Measurements from ENCODE around the gene CLDN4.

CLDN4 gene

GRCh38 chr7:73827567-73828106 lies 3.2 kb upstream of the CLDN4 start:
- DNase-seq (ENCODE audit: low read depth): peak; percentile 100
- H3K4me3 ChIP-seq (ENCODE audit: low read depth, low read length): no peak overlapping the region; the same call in 1 of the 2 replicates
- TF ChIP-seq, protein P1, sequence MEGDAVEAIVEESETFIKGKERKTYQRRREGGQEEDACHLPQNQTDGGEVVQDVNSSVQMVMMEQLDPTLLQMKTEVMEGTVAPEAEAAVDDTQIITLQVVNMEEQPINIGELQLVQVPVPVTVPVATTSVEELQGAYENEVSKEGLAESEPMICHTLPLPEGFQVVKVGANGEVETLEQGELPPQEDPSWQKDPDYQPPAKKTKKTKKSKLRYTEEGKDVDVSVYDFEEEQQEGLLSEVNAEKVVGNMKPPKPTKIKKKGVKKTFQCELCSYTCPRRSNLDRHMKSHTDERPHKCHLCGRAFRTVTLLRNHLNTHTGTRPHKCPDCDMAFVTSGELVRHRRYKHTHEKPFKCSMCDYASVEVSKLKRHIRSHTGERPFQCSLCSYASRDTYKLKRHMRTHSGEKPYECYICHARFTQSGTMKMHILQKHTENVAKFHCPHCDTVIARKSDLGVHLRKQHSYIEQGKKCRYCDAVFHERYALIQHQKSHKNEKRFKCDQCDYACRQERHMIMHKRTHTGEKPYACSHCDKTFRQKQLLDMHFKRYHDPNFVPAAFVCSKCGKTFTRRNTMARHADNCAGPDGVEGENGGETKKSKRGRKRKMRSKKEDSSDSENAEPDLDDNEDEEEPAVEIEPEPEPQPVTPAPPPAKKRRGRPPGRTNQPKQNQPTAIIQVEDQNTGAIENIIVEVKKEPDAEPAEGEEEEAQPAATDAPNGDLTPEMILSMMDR (IDR thresholded peaks at IDR 0.05; ENCODE audit: control insufficient read depth, extremely low read depth, insufficient read depth): no peak

DNA sequence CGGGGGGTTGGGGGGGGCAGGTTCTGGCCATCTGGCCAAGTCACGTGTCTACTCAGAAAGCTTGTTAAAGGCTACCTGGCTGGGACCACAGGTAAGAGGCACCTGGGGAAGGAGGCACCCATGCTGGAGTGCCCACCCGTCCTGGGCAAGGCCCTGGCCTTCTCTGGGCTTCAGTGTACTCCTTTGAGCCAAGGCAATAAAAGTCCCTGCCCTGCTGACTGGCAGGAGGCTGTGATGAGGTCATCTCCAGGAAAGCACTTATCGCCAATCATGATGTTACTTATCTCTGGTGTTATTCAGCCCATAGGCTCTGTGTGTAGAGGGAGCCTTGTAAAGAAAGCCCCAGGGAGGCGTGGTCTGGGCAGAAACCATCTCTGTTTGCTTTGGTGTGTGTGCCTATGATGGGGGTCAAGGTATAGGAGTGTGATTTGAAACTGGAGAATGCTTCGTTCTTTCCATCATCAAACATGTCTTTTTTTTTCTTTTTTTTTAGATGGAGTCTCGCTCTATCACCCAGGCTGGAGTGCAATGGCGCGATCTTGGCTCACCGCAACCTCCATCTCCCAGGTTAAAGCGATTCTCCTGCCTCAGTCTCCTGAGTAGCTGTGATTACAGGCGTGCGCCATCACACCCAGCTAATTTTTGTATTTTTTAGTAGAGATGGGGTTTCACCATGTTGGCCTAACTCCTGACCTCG lies 2.5 kb upstream of the CLDN4 start:
- H3K4me3 ChIP-seq (ENCODE audit: low read depth, low read length): peak overlapping the region; percentile 23; the same call in 1 of the 2 replicates
- TF ChIP-seq, protein P1 (IDR thresholded peaks at IDR 0.05; ENCODE audit: control insufficient read depth, extremely low read depth, insufficient read depth): no peak
- DNase-seq (ENCODE audit: low read depth): peak; percentile 99

DNA sequence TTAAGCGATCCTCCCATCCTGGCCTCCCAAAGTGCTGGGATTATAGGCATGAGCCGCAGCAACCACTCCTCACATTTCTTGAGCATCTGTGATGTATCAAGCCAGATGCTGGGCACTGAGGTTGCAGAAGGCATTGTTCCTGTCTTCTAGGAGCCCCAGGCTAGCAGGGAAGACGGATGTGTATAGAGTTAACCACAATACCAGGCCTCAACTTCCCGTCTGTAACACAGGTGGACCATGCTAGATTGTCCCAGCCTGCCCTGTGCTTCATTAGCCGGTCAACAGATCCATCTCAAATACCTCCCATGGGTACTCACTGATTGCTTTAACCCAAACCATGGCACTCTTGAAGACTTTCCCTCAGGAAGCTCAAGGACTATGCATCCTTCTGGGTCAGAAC lies 1.8 kb upstream of the CLDN4 start:
- no peak overlapping the region for H3K4me3 ChIP-seq (ENCODE audit: low read depth, low read length)
- no peak for DNase-seq (ENCODE audit: low read depth)
- TF ChIP-seq, protein P1 (IDR thresholded peaks at IDR 0.05; ENCODE audit: control insufficient read depth, extremely low read depth, insufficient read depth): no peak

DNA sequence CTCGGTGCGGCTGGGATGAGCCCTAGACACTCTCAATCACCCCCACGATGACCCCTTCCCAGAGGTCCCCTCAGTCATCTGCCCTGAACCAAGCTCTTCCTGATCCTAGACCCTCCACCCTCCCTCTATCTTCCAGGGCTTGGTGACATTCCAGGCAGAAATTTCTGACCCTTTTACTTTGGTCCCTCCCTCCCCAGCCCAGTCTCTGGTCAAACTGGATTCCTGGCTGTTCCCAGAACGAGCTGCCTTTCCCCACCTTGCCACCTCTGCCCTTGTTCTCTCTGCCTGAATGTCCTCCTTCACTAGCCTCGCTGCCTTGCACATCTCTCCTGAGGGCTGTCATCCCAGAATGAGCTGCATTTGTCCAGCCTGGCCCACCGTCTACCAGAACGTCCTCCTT lies 1.3 kb upstream of the CLDN4 start:
- no peak overlapping the region for H3K4me3 ChIP-seq (ENCODE audit: low read depth, low read length)
- TF ChIP-seq, protein P1 (IDR thresholded peaks at IDR 0.05; ENCODE audit: control insufficient read depth, extremely low read depth, insufficient read depth): no peak
- no peak for DNase-seq (ENCODE audit: low read depth)

GRCh38 chr7:73829921-73830680 lies 695 bp upstream of the CLDN4 start:
- H3K4me3 ChIP-seq (ENCODE audit: low read depth, low read length): peak overlapping the region; percentile 93
- TF ChIP-seq, protein P1 (IDR thresholded peaks at IDR 0.05; ENCODE audit: control insufficient read depth, extremely low read depth, insufficient read depth): no peak
- no peak for DNase-seq (ENCODE audit: low read depth)

DNA sequence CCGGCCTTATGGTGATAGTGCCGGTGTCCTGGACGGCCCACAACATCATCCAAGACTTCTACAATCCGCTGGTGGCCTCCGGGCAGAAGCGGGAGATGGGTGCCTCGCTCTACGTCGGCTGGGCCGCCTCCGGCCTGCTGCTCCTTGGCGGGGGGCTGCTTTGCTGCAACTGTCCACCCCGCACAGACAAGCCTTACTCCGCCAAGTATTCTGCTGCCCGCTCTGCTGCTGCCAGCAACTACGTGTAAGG lies 713 bp downstream of the CLDN4 start:
- no peak for DNase-seq (ENCODE audit: low read depth)
- TF ChIP-seq, protein P1 (IDR thresholded peaks at IDR 0.05; ENCODE audit: control insufficient read depth, extremely low read depth, insufficient read depth): no peak
- H3K4me3 ChIP-seq (ENCODE audit: low read depth, low read length): peak overlapping the region; percentile 93
